GM12873 (cell line): ENCODE data around the gene TXK.

Source experiments
- CTCF ChIP-seq: IDR thresholded peaks from 2 replicates; pipeline ENCODE4 v1.5.1; 2012; ENCODE audit warnings: low read depth, mild to moderate bottlenecking, moderate library complexity, low read length, control low read depth; ENCODE audit not compliant: insufficient read depth; ENCODE audit errors: missing control alignments

TXK gene

GRCh38 chr4:48032721-48033120 lies 101.3 kb downstream of the TXK start:
- TF ChIP-seq CTCF: no peak

- TF ChIP-seq CTCF: no peak
These were observed 102.1 kb downstream of the TXK start for GRCh38 chr4:48031802-48032525.

- TF ChIP-seq CTCF: no peak
These were observed 103.6 kb downstream of the TXK start for GRCh38 chr4:48030470-48030869.

GRCh38 chr4:48028696-48029095 lies 105.4 kb downstream of the TXK start:
- no peak for TF ChIP-seq CTCF

- no peak for TF ChIP-seq CTCF
These were observed 106.4 kb downstream of the TXK start for GRCh38 chr4:48027653-48028052.

GRCh38 chr4:48025005-48025404 lies 109.0 kb downstream of the TXK start:
- no peak for TF ChIP-seq CTCF

GRCh38 chr4:48024522-48024921 lies 109.5 kb downstream of the TXK start:
- no peak for TF ChIP-seq CTCF
